GM18858 (cell line): ENCODE data around the gene INSR.
"Not testable (repeated sequence)": the region's sequence is repeated elsewhere in the genome, so short reads cannot be mapped to it uniquely, and the experiment has no call there.

Experiments used
- ATAC-seq: cut with Tn5 transposase; IDR thresholded peaks from one replicate; pipeline ENCODE4 v1.9.1; 2021; ENCODE audit not compliant: unreplicated experiment

The INSR gene

GRCh38 chr19:7258840-7259395 lies 35.3 kb downstream of the INSR start:
- no peak for ATAC-seq

DNA sequence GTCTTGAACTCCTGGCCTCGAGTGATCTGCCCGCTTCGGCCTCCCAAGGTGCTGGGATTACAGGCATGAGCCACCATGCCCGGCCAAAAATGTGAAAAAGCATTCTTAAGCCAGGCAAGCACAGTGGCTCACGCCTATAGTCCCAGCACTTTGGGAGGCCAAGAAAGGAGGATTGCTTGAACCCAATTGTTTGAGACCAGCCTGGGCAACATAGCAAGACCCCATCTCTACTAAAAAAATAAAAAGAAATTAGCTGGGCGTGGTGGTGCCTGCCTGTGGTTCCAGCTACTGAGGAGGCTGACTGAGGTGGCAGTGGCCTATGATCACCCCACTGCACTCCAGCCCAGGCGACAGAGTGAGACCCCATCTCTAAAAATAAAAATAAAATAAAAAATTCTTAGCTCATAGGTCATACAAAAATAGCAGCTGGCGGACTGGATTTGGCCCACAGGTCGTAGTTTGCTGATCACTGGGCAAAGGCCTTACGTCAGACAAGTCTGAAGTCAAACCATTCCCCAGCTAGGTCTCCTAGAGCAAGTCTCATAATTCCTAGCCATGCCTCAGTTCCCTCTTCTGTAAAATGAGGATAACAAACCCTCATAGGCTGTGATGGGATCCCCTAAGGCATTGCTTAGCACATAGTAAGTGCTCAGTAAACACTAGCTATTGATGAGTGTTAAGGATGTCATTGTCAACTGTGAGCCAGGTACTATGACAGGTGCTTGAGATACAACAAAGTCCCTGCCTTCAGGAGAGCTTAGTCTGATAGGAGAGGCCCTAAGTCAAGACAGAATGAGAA lies 36.0 kb downstream of the INSR start:
- no peak for ATAC-seq

- ATAC-seq, result no peak
Measured at GRCh38 chr19:7257148-7258040, 36.8 kb downstream of the INSR start.

- no peak for ATAC-seq
Measured at GRCh38 chr19:7255631-7256030, 38.6 kb downstream of the INSR start.

GRCh38 chr19:7255119-7255518 lies 39.1 kb downstream of the INSR start:
- no peak for ATAC-seq

- ATAC-seq, result no peak
Measured at GRCh38 chr19:7254590-7254989, 39.6 kb downstream of the INSR start.

GRCh38 chr19:7252364-7252763 lies 41.9 kb downstream of the INSR start:
- ATAC-seq, result no peak

GRCh38 chr19:7251494-7251893 lies 42.7 kb downstream of the INSR start:
- ATAC-seq, result no peak

DNA sequence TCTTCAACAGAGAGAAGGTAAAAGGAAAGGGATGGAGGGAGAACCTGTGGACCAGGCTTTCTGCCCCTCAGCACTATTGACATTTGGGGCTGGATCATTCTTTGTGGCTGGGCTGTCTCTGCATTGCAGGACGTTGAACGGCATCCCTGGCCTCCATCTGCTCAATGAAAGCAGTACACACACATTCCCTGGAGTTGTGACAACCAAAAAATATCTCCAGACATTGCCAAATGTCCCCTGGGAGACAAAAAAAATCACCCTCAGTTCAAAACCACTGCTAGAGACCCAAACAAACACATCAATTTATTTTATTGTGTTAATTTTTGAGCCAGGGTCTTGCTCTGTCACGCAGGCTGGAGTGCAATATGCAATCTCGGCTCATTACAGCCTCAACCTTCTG lies 43.3 kb downstream of the INSR start:
- ATAC-seq, result no peak

- ATAC-seq, result no peak
Measured at GRCh38 chr19:7250057-7250596, 44.1 kb downstream of the INSR start.

DNA sequence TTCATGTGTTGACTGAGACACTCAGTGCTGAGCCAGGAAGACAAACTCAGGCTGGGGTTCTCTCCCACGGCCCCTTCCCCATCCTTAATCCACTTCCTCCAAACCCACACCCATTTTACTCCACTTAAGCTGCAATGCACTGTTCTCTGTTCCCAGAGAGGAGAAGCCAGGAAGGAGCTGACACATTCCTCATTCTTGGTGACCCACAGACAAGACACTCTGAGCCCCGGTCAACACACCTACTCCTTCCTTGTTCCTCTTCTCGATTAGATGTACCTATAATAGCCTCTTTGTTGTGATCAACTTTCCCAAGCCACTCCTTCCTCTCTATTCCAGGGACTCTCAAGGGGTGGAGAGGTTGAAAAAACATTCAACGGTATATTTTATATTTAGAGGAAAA lies 47.1 kb downstream of the INSR start:
- no peak for ATAC-seq

DNA sequence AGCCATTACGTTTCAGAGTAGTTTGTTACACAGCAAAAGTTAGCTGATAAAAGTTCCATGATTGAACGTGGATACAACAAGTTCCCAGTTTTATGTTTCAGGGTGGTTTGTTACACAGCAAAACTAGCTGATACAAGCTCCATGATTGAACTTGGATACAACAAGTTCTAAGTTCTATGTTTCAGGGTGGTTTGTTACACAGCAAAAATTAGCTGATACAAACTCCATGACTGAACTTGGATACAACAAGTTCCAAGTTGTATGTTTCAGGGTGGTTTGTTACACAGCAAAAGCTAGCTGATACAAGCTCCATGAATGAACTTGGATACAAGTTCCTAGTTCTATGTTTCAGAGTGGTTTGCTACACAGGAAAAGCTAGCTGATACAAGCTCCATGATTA lies 47.6 kb downstream of the INSR start:
- no peak for ATAC-seq

DNA sequence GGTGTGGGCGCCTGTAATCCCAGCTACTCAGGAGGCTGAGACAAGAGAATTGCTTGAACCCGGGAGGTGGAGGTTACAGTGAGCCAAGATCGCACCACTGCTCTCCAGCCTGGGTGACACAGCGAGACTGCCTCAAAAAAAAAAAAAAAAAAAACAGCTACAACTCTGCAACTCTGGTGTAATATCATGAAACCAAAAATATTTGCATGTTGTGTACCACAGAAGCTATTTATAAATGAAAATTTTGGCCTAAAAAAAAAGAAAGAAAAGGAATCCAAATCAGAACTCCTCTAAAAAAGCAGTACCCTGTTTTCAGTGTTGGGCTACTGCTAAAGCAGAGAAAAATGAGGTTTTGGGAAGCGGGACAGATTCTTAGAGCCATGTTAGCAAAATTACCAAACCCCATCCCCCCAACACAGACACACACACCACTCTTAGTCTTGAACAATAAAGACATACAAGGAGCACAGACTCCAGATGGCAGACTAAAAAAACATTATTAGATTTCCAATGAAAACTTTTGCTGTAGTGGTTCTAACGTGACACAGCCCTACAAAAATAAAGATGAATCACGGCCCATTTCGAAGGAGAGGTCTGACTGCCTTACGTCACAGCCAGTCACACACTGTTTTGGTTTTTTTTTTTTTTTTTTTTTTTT lies 51.5 kb downstream of the INSR start:
- ATAC-seq, result no peak

DNA sequence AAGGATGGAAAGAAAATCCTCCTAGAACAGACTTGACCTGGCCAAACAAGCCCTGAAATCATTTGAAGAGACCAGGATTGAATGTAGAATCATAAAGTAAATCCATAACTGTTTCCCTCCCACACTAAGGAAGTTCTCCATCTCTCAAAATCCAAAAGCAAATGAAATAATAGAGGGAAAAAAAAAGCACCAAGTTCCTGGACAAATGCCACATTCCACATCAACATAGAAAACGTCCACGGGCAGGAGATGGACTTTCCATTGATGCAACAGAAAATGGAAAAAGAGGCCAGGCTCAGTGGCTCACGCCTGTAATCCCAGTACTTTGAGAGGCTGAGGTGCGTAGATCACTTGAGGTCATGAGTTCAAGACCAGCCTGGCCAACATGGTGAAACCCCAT lies 56.2 kb downstream of the INSR start:
- no peak for ATAC-seq

- ATAC-seq, result no peak
Measured at GRCh38 chr19:7236153-7236552, 58.1 kb downstream of the INSR start.

GRCh38 chr19:7230826-7231225 lies 63.4 kb downstream of the INSR start:
- ATAC-seq, result no peak

DNA sequence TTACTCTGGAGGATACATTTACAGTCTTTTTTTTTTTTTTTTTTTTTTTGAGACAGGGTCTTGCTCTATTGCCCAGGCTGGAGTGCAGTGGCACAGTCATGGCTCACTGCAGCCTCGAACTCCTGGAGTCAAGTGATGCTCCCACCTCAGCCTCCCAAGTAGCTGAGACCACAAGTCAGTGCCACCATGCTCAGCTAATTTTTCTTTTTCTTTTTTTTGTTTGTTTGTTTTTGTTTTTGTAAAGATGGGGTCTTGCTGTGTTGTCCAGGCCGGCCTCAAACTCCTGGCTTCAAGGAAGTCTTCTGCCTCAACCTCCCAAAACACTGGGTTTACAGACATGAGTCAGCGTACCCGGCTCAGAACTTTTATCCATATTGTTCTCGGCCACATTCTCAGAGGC lies 64.5 kb downstream of the INSR start:
- ATAC-seq, result no peak

- ATAC-seq, result no peak
Measured at GRCh38 chr19:7228935-7229541, 65.2 kb downstream of the INSR start.

DNA sequence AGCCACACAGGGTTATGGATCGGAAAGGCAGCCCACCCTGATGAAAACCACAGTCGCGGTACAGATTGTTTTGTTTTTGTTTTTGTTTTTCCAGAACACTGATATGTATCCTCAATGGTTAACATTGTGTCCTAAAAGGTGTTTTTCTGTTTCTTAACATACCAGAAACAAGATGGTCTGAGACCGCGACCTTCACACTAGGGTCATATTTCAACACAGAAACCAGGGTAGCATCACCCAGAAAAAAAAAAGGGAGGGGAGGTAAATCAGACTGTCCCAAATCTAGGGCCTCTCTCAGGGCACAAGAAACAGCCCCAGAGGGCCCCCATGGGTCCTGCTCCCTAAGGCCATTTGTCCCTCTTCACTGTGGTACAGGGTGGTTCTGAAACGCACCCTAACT lies 66.5 kb downstream of the INSR start:
- ATAC-seq, result no peak

GRCh38 chr19:7227149-7227548 lies 67.1 kb downstream of the INSR start:
- ATAC-seq, result not testable (repeated sequence)

- ATAC-seq, result no peak
Measured at GRCh38 chr19:7226739-7227138, 67.5 kb downstream of the INSR start.
